ENCODE measurements around the gene ABCB8. TPM values are rescaled to one million over a fixed set of nuclear protein-coding genes. Genes with fewer than 3 reads are reported as not detected.
A peak's percentile ranks its signal among the peaks of the same experiment; 100 is the strongest.

ABCB8 gene
- total RNA-seq, 2 donors from 2014 or later = 35.9 to 37.2 TPM

- Histone ChIP-seq H3K27me3 (ENCODE audit: control insufficient read depth, insufficient read depth, low read length, poor library complexity, severe bottlenecking) (no peaks in the 10 kb centered on the region), H3K9me3 (ENCODE audit: control insufficient read depth, low read length) (no peaks in the 10 kb centered on the region), H3K9ac (ENCODE audit: extremely low read depth, low read length, poor library complexity, severe bottlenecking) (no peak overlapping the region), H3K36me3 (ENCODE audit: control insufficient read depth, insufficient read depth, low read length) (peaks cover 10% of the 10 kb centered on the region), H3K4me3 (ENCODE audit: low read length) (no peak overlapping the region), H3K27ac (ENCODE audit: low read depth, low read length) (no peak overlapping the region), H3K4me1 (ENCODE audit: control insufficient read depth, insufficient read depth, low read length) (peaks cover 6% of the 10 kb centered on the region)
- no peak overlapping the region for H3K27ac Mint-ChIP-seq
- WGBS, 2 experiments (ENCODE audit: insufficient coverage in 1 of 2, insufficient read length in 1 of 2) = 94 to 100% methylated on average over 8 to 17 of the region's 17 CpGs
- H3K36me3 Mint-ChIP-seq (ENCODE audit: low read depth) = peaks cover 8% of the 10 kb centered on the region
- H3K27me3 Mint-ChIP-seq (ENCODE audit: insufficient read depth) = no peaks in the 10 kb centered on the region
- peaks cover 3% of the 10 kb centered on the region for H3K4me1 Mint-ChIP-seq
- no peaks in the 10 kb centered on the region for H3K9me3 Mint-ChIP-seq
- TF ChIP-seq CTCF (conservative IDR thresholded peaks at IDR 0.05) = no peak
- H3K4me3 Mint-ChIP-seq = no peak overlapping the region
- DNase-seq = no peak
These were observed 7.7 kb downstream of the ABCB8 start for GRCh38 chr7:151035902-151036301.

- 73% methylated on average over 6 to 11 of the region's 12 CpGs for WGBS, 2 experiments (ENCODE audit: insufficient coverage in 1 of 2, insufficient read length in 1 of 2)
- Mint-ChIP-seq H3K9me3 (no peaks in the 10 kb centered on the region), H3K27me3 (ENCODE audit: insufficient read depth) (no peaks in the 10 kb centered on the region)
These were observed 10.9 kb downstream of the ABCB8 start for GRCh38 chr7:151038951-151039849.

More at GRCh38 chr7:151038951-151039849, 10.9 kb downstream of the ABCB8 start:
- H3K9ac ChIP-seq (ENCODE audit: extremely low read depth, low read length, poor library complexity, severe bottlenecking) = no peak overlapping the region
- H3K27ac ChIP-seq (ENCODE audit: low read depth, low read length) = no peak overlapping the region
- no peak for TF ChIP-seq CTCF (conservative IDR thresholded peaks at IDR 0.05)
- peaks cover 6% of the 10 kb centered on the region for H3K36me3 ChIP-seq (ENCODE audit: control insufficient read depth, insufficient read depth, low read length)
- no peaks in the 10 kb centered on the region for H3K27me3 ChIP-seq (ENCODE audit: control insufficient read depth, insufficient read depth, low read length, poor library complexity, severe bottlenecking)
- Mint-ChIP-seq H3K27ac (peak overlapping the region; percentile 16), H3K4me3 (no peak overlapping the region), H3K36me3 (ENCODE audit: low read depth) (peaks cover 13% of the 10 kb centered on the region), H3K4me1 (peaks cover 3% of the 10 kb centered on the region)
- no peaks in the 10 kb centered on the region for H3K9me3 ChIP-seq (ENCODE audit: control insufficient read depth, low read length)
- no peak overlapping the region for H3K4me3 ChIP-seq (ENCODE audit: low read length)
- DNase-seq = peak; percentile 66
- H3K4me1 ChIP-seq (ENCODE audit: control insufficient read depth, insufficient read depth, low read length) = peaks cover 6% of the 10 kb centered on the region
